HepG2 (cell line): Measurements from ENCODE around the gene KDM5B.

ENCODE experiments used
- KLF13 ChIP-seq: sonication (generic); formaldehyde crosslinking; IDR thresholded peaks from 2 replicates; pipeline ENCODE4 v1.4.0; 2020; ENCODE audit warnings: mild to moderate bottlenecking, missing genetic modification reagents
- NCOA1 ChIP-seq: sonication (generic); formaldehyde crosslinking; IDR thresholded peaks from 2 replicates; pipeline ENCODE4 v1.9.0; 2021; ENCODE audit warnings: missing genetic modification reagents
- POLR2A ChIP-seq, 2 experiments: IDR thresholded peaks; 2 replicates each; pipeline ENCODE4 v1.6.1; 2011; ENCODE audit warnings: low read depth in 2 of 2, low read length in 2 of 2, mild to moderate bottlenecking in 1 of 2, moderate library complexity in 1 of 2; ENCODE audit not compliant: insufficient read depth in 1 of 2
- POLR2AphosphoS5 ChIP-seq: IDR thresholded peaks from 2 replicates; pipeline ENCODE4 v1.6.1; 2012; ENCODE audit warnings: low read depth, low read length
- TBX3 ChIP-seq: fragments of 450-650 bp; IDR thresholded peaks from 2 replicates; pipeline ENCODE4 v1.6.1; 2017; ENCODE audit warnings: antibody characterized with exemption, mild to moderate bottlenecking, inconsistent platforms, borderline replicate concordance
- TCF7L2 ChIP-seq: IDR thresholded peaks from 2 replicates; pipeline ENCODE4 v1.6.1; 2011; ENCODE audit warnings: mild to moderate bottlenecking, low read depth, low read length, moderate library complexity
- ZMAT3 ChIP-seq: sonication (generic); formaldehyde crosslinking; conservative IDR thresholded peaks from 2 replicates; pipeline ENCODE4 v1.7.0; 2021; ENCODE audit warnings: missing genetic modification reagents
- ZNF274 ChIP-seq: sonication (generic); formaldehyde crosslinking; IDR thresholded peaks from 2 replicates; pipeline ENCODE4 v1.5.1; 2020; ENCODE audit warnings: mild to moderate bottlenecking, missing genetic modification reagents
- ZNF660 ChIP-seq: sonication (generic); formaldehyde crosslinking; IDR thresholded peaks from 2 replicates; pipeline ENCODE4 v1.5.1; 2020; ENCODE audit warnings: mild to moderate bottlenecking, low read depth, missing genetic modification reagents, borderline replicate concordance
- TF ChIP-seq, protein P1 (sequence below): sonication (generic); formaldehyde crosslinking; IDR thresholded peaks from 2 replicates; pipeline ENCODE4 v1.5.0; 2020; ENCODE audit warnings: mild to moderate bottlenecking, missing genetic modification reagents, moderate library complexity
- TF ChIP-seq, protein P2 (sequence below): sonication (generic); formaldehyde crosslinking; IDR thresholded peaks from 2 replicates; pipeline ENCODE4 v1.4.0; 2020; ENCODE audit warnings: mild to moderate bottlenecking, missing genetic modification reagents
- TF ChIP-seq, protein P3 (sequence below), 2 experiments: sonication (generic) in 1 of 2; formaldehyde crosslinking in 1 of 2; IDR thresholded peaks; 2 replicates each; pipeline versions ENCODE4 v1.5.1 to v1.6.1; 2011 to 2020; ENCODE audit warnings: borderline replicate concordance in 1 of 2, low read depth in 1 of 2, low read length in 1 of 2, mild to moderate bottlenecking in 1 of 2, missing genetic modification reagents in 1 of 2, moderate library complexity in 1 of 2

DNA sequence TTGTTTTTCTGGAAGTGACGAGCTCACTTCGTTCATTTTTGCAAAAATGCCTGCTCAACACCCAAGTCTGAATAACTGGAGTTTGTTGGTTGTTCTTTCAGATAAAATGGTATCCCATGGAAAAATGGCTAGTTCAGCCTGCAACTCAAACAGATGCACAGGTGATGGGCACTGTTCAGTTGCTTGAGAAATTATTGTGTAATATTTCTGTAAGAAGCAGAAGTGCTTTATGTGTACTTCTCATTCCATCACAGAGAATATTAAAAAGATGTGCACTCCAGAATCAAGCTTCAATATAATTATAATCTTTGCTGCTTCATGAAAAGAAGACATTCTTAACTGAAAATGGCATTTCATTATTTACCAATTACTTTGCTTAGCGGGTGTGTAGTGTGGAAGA lies 107.0 kb downstream of the KDM5B start:
- TF ChIP-seq, protein P1, sequence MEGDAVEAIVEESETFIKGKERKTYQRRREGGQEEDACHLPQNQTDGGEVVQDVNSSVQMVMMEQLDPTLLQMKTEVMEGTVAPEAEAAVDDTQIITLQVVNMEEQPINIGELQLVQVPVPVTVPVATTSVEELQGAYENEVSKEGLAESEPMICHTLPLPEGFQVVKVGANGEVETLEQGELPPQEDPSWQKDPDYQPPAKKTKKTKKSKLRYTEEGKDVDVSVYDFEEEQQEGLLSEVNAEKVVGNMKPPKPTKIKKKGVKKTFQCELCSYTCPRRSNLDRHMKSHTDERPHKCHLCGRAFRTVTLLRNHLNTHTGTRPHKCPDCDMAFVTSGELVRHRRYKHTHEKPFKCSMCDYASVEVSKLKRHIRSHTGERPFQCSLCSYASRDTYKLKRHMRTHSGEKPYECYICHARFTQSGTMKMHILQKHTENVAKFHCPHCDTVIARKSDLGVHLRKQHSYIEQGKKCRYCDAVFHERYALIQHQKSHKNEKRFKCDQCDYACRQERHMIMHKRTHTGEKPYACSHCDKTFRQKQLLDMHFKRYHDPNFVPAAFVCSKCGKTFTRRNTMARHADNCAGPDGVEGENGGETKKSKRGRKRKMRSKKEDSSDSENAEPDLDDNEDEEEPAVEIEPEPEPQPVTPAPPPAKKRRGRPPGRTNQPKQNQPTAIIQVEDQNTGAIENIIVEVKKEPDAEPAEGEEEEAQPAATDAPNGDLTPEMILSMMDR (CRISPR knock-in tag), result no peak
- TF ChIP-seq POLR2A (IDR thresholded peaks at IDR 0.05; ENCODE audit: insufficient read depth in 1 of 2, low read depth in 2 of 2, low read length in 2 of 2) (no peak), NCOA1 (CRISPR knock-in tag) (no peak), ZNF274 (CRISPR knock-in tag) (no peak), ZNF660 (no peak), TBX3 (no peak), ZMAT3 (no peak), TCF7L2 (no peak), POLR2AphosphoS5 (no peak), KLF13 (CRISPR knock-in tag) (no peak)
- TF ChIP-seq, protein P2, sequence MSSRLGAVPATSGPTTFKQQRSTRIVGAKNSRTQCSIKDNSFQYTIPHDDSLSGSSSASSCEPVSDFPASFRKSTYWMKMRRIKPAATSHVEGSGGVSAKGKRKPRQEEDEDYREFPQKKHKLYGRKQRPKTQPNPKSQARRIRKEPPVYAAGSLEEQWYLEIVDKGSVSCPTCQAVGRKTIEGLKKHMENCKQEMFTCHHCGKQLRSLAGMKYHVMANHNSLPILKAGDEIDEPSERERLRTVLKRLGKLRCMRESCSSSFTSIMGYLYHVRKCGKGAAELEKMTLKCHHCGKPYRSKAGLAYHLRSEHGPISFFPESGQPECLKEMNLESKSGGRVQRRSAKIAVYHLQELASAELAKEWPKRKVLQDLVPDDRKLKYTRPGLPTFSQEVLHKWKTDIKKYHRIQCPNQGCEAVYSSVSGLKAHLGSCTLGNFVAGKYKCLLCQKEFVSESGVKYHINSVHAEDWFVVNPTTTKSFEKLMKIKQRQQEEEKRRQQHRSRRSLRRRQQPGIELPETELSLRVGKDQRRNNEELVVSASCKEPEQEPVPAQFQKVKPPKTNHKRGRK (CRISPR knock-in tag), result no peak
- TF ChIP-seq, protein P3, sequence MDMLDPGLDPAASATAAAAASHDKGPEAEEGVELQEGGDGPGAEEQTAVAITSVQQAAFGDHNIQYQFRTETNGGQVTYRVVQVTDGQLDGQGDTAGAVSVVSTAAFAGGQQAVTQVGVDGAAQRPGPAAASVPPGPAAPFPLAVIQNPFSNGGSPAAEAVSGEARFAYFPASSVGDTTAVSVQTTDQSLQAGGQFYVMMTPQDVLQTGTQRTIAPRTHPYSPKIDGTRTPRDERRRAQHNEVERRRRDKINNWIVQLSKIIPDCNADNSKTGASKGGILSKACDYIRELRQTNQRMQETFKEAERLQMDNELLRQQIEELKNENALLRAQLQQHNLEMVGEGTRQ (IDR thresholded peaks at IDR 0.05; ENCODE audit: low read depth, low read length), result no peak
- TF ChIP-seq, protein P3 (CRISPR knock-in tag; IDR thresholded peaks at IDR 0.05; ENCODE audit: borderline replicate concordance), result no peak
